Measurements from ENCODE around the gene GPR27.

DNA sequence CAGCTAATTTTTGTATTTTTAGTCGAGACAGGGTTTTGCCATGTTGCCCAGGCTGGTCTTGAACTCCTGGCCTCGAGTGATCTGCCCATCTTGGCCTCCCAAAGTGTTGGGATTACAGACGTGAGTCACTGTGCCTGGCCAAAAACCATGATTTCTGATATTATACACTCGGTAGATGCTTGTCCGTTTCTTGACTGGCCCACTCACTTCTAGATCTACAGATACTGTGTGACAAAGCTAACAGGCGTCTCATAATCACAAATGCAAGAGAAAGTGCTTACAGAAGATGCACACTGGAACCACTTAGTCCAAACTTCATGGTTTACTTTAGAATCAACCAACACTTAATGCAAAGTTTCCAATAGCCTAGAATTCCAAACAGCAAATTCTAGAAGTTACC, 22.9 kb downstream of the GPR27 start:
- TF ChIP-seq POLR2A (IDR thresholded peaks at IDR 0.05; ENCODE audit: control extremely low read depth in 1 of 2, low read depth in 2 of 2, low read length in 2 of 2) (no peak), GABPA (IDR thresholded peaks at IDR 0.05; ENCODE audit: borderline replicate concordance, insufficient read depth, low read length) (no peak), SP4 (IDR thresholded peaks at IDR 0.05; ENCODE audit: low read length) (no peak)
- TF ChIP-seq, protein P1, sequence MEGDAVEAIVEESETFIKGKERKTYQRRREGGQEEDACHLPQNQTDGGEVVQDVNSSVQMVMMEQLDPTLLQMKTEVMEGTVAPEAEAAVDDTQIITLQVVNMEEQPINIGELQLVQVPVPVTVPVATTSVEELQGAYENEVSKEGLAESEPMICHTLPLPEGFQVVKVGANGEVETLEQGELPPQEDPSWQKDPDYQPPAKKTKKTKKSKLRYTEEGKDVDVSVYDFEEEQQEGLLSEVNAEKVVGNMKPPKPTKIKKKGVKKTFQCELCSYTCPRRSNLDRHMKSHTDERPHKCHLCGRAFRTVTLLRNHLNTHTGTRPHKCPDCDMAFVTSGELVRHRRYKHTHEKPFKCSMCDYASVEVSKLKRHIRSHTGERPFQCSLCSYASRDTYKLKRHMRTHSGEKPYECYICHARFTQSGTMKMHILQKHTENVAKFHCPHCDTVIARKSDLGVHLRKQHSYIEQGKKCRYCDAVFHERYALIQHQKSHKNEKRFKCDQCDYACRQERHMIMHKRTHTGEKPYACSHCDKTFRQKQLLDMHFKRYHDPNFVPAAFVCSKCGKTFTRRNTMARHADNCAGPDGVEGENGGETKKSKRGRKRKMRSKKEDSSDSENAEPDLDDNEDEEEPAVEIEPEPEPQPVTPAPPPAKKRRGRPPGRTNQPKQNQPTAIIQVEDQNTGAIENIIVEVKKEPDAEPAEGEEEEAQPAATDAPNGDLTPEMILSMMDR (IDR thresholded peaks at IDR 0.05; ENCODE audit: control extremely low read depth in 1 of 3, insufficient read depth in 1 of 3, low read depth in 1 of 3, low read length in 3 of 3), result no peak

Measured in H1 (cell line).